K562 treated with DMSO at 1 percent for 4 hours (cell line): ENCODE measurements around the gene ADH7. TPM values are rescaled to one million over a fixed set of nuclear protein-coding genes. Genes with fewer than 3 reads are reported as not detected.

ENCODE experiments used
- total RNA-seq: library from RNA; unstranded; fragments of 300-600 nt; gene quantifications from 2 replicates; pipeline ENCODE4 v1.2.3, GENCODE V29; 2022; ENCODE audit not compliant: insufficient read depth

Gene ADH7
- not detected in 2 replicates for total RNA-seq

DNA sequence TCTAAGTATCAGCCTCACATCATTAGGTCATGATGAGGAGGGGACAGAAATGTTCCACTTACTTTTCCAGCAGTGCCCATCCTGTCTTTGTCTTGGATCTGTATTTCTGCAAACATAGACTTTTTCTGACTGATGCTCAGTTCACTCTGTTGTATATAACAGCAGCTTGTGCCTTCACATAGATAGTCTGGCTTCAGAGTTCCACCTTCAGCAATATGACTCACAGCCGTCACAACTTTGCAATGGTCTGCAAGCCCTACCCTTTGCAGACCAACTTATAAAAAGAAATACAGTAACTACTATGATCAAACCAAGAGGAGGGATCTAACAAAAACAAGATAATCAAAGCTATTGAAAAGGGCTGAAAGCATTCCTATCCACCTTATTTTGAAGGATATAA lies at the start of gene ADH7:
TSS of gene ADH7 (minus strand) at position 189 of the 400 bp plus-strand sequence. CDS start at position 80, 109 bp downstream.

Other genes with a start within 250 kb of the ADH7 start
- gene ADH6, start 216.1 kb downstream of the ADH7 start, total RNA-seq, result not detected in 2 replicates
- not detected in 2 replicates for gene ADH1A, start 144.4 kb downstream of the ADH7 start, total RNA-seq
- not detected in 2 replicates for gene ADH1B, start 113.9 kb downstream of the ADH7 start, total RNA-seq
- gene ADH1C, start 82.6 kb downstream of the ADH7 start, total RNA-seq, result not detected in 2 replicates
- not detected in 2 replicates for gene C4orf17, start 75.7 kb upstream of the ADH7 start, total RNA-seq
- gene TRMT10A, start 128.7 kb upstream of the ADH7 start, total RNA-seq, result 2.0 and 7.1 TPM in 2 replicates
- gene MTTP, start 139.5 kb upstream of the ADH7 start, total RNA-seq, result not detected in 2 replicates
- not detected in 2 replicates for gene C4orf54, start 222.5 kb upstream of the ADH7 start, total RNA-seq